ENCODE measurements around the gene HHIPL2.

Gene HHIPL2

DNA sequence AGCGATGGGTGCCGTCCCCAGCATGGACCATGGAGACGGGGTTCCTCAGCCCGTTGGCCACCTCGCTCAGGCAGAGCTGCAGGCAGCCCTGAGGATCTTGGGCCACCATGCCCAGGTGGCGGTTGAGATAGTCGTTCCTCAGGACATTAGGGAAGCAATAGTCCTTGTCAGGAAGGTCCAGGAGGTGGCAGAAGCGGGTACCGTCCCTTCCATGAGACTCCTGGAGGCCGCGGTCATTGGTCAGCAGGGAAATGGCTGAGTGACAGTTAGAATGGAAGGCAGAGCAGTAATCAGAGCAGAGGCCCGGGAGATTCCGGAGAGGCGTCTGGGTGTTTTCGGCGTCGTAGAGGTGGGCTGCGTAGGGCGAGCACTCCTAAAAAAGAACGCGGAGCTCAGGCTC lies 4.1 kb downstream of the HHIPL2 start:
- H3K4me3 ChIP-seq (ENCODE audit: low read depth, low read length), result no peak overlapping the region
- no peak for DNase-seq (ENCODE audit: low read depth)
- TF ChIP-seq, protein P1, sequence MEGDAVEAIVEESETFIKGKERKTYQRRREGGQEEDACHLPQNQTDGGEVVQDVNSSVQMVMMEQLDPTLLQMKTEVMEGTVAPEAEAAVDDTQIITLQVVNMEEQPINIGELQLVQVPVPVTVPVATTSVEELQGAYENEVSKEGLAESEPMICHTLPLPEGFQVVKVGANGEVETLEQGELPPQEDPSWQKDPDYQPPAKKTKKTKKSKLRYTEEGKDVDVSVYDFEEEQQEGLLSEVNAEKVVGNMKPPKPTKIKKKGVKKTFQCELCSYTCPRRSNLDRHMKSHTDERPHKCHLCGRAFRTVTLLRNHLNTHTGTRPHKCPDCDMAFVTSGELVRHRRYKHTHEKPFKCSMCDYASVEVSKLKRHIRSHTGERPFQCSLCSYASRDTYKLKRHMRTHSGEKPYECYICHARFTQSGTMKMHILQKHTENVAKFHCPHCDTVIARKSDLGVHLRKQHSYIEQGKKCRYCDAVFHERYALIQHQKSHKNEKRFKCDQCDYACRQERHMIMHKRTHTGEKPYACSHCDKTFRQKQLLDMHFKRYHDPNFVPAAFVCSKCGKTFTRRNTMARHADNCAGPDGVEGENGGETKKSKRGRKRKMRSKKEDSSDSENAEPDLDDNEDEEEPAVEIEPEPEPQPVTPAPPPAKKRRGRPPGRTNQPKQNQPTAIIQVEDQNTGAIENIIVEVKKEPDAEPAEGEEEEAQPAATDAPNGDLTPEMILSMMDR (IDR thresholded peaks at IDR 0.05; ENCODE audit: low read depth, low read length, missing control alignments), result no peak

- TF ChIP-seq, protein P1 (IDR thresholded peaks at IDR 0.05; ENCODE audit: low read depth, low read length, missing control alignments), result no peak
- DNase-seq (ENCODE audit: low read depth), result no peak
- no peak overlapping the region for H3K4me3 ChIP-seq (ENCODE audit: low read depth, low read length)
Measured at GRCh38 chr1:222540598-222540995, 7.3 kb downstream of the HHIPL2 start.

DNA sequence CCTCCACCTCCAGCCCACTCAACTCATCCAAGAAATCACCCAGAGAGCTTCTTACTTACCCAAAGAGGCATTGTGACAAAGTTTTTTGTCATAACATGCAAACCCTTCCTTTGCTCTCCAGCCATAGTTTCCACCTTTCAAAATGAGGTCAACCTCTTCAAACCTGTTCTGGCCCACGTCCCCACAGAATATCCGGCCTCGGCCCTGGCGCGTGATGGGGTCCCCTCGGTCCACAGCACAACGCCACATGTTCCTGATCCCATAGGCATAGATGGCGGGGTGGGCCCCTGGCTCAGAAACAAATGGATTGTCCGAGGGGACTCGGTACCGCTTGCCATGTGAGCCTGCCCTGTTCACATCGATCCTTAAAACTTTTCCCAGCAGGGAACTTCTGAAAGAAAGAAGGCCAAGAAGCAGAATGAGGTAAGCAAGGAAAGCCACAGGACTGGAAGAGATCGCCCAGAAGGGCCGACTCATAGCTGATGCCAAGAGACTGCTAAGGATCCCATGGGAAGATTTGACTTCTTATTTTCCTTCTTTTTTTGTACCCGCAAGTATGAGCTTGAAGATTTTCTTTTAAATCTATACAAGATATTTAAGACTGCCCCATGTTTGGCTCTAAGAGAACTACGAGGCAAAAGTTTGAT lies 7.8 kb downstream of the HHIPL2 start:
- DNase-seq (ENCODE audit: low read depth), result no peak
- TF ChIP-seq, protein P1 (IDR thresholded peaks at IDR 0.05; ENCODE audit: low read depth, low read length, missing control alignments), result no peak
- no peak overlapping the region for H3K4me3 ChIP-seq (ENCODE audit: low read depth, low read length)

DNA sequence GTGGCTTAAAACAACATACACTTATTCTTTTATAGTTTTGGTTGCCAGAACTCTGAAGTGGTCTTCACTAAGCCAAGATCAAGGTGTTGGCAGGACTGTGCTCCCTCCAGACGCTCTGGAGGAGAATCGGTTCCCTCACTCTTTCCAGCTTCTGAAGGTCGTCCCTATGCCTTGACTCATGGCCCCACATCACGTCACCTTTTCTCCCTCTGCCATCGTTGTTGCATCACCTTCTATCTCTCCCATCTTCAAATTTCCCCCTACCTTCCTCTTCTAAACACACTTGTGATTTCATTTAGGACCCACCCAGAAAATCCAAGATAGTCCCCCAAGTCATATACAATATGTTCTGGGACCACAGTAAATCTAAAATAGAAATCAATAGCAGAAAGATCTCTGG lies 12.4 kb downstream of the HHIPL2 start:
- DNase-seq (ENCODE audit: low read depth), result no peak
- TF ChIP-seq, protein P1 (IDR thresholded peaks at IDR 0.05; ENCODE audit: low read depth, low read length, missing control alignments), result no peak
- no peak overlapping the region for H3K4me3 ChIP-seq (ENCODE audit: low read depth, low read length)

DNA sequence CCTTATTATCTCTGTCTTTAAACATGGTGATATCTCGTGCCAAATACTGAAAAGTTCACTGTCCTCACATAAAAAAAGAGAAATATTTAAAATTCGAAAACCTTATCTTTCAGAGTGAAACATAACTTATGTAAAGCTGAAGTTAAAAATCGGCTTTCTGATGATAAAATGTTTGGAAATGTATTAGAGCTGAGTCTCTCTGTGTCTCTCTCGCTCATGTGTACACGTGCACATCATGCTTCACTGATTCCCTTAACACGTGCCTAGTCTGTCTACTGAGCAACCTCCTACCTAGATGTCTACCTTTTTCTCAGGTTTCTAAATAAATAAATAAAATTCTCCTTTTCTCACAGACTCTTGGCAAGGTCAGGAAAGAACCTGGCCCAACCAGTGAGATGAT lies 17.1 kb downstream of the HHIPL2 start:
- no peak overlapping the region for H3K4me3 ChIP-seq (ENCODE audit: low read depth, low read length)
- TF ChIP-seq, protein P1 (IDR thresholded peaks at IDR 0.05; ENCODE audit: low read depth, low read length, missing control alignments), result no peak
- no peak for DNase-seq (ENCODE audit: low read depth)

- TF ChIP-seq, protein P1 (IDR thresholded peaks at IDR 0.05; ENCODE audit: low read depth, low read length, missing control alignments), result no peak
- no peak overlapping the region for H3K4me3 ChIP-seq (ENCODE audit: low read depth, low read length)
- DNase-seq (ENCODE audit: low read depth), result no peak
Measured at GRCh38 chr1:222529916-222530315, 18.0 kb downstream of the HHIPL2 start.

DNA sequence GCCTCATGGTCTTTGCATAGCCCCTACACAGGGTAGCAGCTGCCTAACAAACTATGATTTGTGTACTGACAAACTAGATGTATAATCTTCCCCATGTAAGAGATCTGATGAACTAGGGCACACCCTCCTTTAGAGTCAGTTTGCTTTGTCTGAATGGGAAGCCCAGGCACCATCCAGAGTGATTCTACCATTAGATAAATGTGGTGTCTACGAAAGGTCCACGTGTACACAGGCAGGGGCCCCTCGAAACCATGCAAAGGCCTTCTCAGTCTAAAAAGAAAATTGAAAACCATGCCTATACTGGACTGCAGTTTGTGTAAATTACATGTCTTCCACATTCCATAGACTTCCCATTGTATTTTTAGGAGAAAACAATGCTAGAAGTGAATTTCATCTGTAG lies 18.7 kb downstream of the HHIPL2 start:
- TF ChIP-seq, protein P1 (IDR thresholded peaks at IDR 0.05; ENCODE audit: low read depth, low read length, missing control alignments), result no peak
- no peak for DNase-seq (ENCODE audit: low read depth)
- no peak overlapping the region for H3K4me3 ChIP-seq (ENCODE audit: low read depth, low read length)
